Activated T-helper 17 cell treated with anti-CD3 and anti-CD28 coated beads, Interleukin-2, amount 50 U/mL, for 72 hours (primary cell): ENCODE data around the gene RCSD1. TPM values are rescaled to one million over a fixed set of nuclear protein-coding genes. Genes with fewer than 3 reads are reported as not detected.
A peak's percentile ranks its signal among the peaks of the same experiment; 100 is the strongest.

Experiments
- ATAC-seq: fragments of 150-1000 bp; cut with Tn5 transposase; replicated peaks from 2 replicates; pipeline ENCODE4 v1.10.0; 2021; ENCODE audit warnings: mild to moderate bottlenecking, moderate library complexity
- H3K27ac Mint-ChIP-seq: one replicate; pipeline ENCODE4 v1.8.0; 2022; ENCODE audit warnings: mixed read lengths
- H3K27me3 Mint-ChIP-seq: one replicate; pipeline ENCODE4 v1.8.0; 2022; ENCODE audit warnings: mixed read lengths
- H3K36me3 Mint-ChIP-seq: one replicate; pipeline ENCODE4 v1.8.0; 2022; ENCODE audit warnings: low read depth, mild to moderate bottlenecking, mixed read lengths
- H3K4me1 Mint-ChIP-seq: one replicate; pipeline ENCODE4 v1.8.0; 2022; ENCODE audit warnings: mixed read lengths
- H3K4me3 Mint-ChIP-seq: one replicate; pipeline ENCODE4 v1.8.0; 2022; ENCODE audit warnings: mild to moderate bottlenecking, mixed read lengths
- H3K9me3 Mint-ChIP-seq: one replicate; pipeline ENCODE4 v1.8.0; 2022; ENCODE audit warnings: mixed read lengths
- total RNA-seq, 2 donors: library from RNA; stranded (reverse); gene quantifications; one replicate each; pipeline ENCODE4 v1.2.3, GENCODE V29; 2022

The RCSD1 gene, protein sequence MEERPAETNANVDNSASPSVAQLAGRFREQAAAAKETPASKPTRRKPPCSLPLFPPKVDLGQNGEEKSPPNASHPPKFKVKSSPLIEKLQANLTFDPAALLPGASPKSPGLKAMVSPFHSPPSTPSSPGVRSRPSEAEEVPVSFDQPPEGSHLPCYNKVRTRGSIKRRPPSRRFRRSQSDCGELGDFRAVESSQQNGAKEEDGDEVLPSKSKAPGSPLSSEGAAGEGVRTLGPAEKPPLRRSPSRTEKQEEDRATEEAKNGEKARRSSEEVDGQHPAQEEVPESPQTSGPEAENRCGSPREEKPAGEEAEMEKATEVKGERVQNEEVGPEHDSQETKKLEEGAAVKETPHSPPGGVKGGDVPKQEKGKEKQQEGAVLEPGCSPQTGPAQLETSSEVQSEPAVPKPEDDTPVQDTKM
- total RNA-seq, result 10 to 100 TPM; 69.0 to 75.5 TPM

GRCh38 chr1:167629681-167630567, at the start of gene RCSD1:
TSS of gene RCSD1 (plus strand) at chr1:167630232. CDS start at chr1:167630424, 192 bp downstream.
- Mint-ChIP-seq H3K36me3 (peaks cover 63% of the 10 kb centered on the region), H3K27me3 (no peaks in the 10 kb centered on the region), H3K9me3 (peaks cover 6% of the 10 kb centered on the region), H3K27ac (peak within 1 kb of the TSS; percentile 99), H3K4me1 (peaks cover 42% of the 10 kb centered on the region), H3K4me3 (peak within 1 kb of the TSS; percentile 98)
- ATAC-seq, result peak; percentile 33

GRCh38 chr1:167582064-167582463, 48.0 kb upstream of the RCSD1 start:
- no peaks in the 10 kb centered on the region for H3K4me1 Mint-ChIP-seq
- no peak overlapping the region for H3K4me3 Mint-ChIP-seq
- H3K36me3 Mint-ChIP-seq, result no peaks in the 10 kb centered on the region
- H3K9me3 Mint-ChIP-seq, result no peaks in the 10 kb centered on the region
- no peak overlapping the region for H3K27ac Mint-ChIP-seq
- no peak for ATAC-seq
- no peaks in the 10 kb centered on the region for H3K27me3 Mint-ChIP-seq

GRCh38 chr1:167582722-167583121, 47.3 kb upstream of the RCSD1 start:
- no peaks in the 10 kb centered on the region for H3K27me3 Mint-ChIP-seq
- H3K9me3 Mint-ChIP-seq, result no peaks in the 10 kb centered on the region
- no peaks in the 10 kb centered on the region for H3K36me3 Mint-ChIP-seq
- H3K27ac Mint-ChIP-seq, result no peak overlapping the region
- H3K4me1 Mint-ChIP-seq, result no peaks in the 10 kb centered on the region
- ATAC-seq, result no peak
- H3K4me3 Mint-ChIP-seq, result no peak overlapping the region

DNA sequence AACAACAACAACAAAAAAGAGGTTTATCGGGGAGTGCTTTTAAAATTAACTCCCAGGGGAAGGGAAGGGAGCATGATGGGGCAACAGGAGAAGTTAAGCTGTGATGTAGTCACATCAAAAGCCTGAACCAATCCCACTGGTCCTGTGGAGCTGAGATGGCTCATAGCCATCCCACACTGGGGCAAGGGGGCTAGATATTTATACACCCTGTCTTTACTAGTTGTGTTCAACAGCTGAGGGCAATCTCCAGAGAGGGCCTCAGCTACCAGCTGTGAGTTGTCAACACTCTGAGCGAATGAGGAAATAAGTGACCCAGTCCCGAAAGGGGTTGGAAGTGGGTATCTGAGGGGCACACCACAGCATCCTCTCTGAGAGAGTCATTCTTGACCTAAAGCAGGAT, 45.5 kb upstream of the RCSD1 start:
- ATAC-seq, result no peak
- Mint-ChIP-seq H3K9me3 (no peaks in the 10 kb centered on the region), H3K27ac (no peak overlapping the region), H3K36me3 (no peaks in the 10 kb centered on the region), H3K4me3 (no peak overlapping the region), H3K4me1 (no peaks in the 10 kb centered on the region), H3K27me3 (no peaks in the 10 kb centered on the region)

DNA sequence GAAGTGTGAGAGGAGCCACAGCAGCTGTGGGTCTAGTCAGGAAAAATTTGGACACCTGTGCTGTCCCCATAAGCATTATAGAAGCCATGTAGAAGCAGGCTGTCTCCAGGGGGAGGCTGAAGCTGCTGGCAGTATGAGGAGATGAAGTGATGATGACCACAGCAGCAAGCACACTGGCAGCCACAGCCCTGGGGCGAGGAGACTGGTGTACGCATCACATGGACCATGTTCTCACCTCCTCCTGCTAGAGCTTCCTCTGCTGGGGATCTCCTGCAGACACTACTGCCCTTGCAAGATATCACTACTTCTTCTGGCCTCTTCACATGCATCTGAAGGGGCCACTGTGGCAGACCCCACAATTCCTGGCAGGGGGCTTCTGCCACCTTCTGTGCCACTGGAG, 42.7 kb upstream of the RCSD1 start:
- Mint-ChIP-seq H3K4me1 (no peaks in the 10 kb centered on the region), H3K9me3 (no peaks in the 10 kb centered on the region), H3K4me3 (no peak overlapping the region), H3K36me3 (no peaks in the 10 kb centered on the region), H3K27ac (no peak overlapping the region), H3K27me3 (no peaks in the 10 kb centered on the region)
- ATAC-seq, result no peak

DNA sequence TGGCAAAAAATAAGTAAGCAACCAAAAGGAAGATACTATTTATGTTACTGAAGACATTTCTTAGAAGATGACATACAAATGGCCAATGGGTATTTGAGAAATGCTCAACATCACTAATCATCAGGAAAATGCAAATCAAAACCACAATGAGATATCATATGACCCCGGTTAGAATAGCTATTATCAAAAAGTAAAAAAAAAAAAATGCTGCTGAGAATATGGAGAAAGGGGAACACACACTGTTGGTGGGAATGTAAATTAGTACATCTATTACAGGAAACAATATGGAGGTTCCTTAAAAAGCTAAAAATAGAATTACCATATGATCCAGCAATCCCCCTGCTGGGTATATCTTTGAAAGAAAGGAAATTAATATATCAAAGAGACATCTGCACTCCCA, 42.2 kb upstream of the RCSD1 start:
- H3K9me3 Mint-ChIP-seq, result no peaks in the 10 kb centered on the region
- H3K27me3 Mint-ChIP-seq, result no peaks in the 10 kb centered on the region
- H3K36me3 Mint-ChIP-seq, result no peaks in the 10 kb centered on the region
- H3K27ac Mint-ChIP-seq, result no peak overlapping the region
- no peak for ATAC-seq
- H3K4me1 Mint-ChIP-seq, result no peaks in the 10 kb centered on the region
- H3K4me3 Mint-ChIP-seq, result no peak overlapping the region

DNA sequence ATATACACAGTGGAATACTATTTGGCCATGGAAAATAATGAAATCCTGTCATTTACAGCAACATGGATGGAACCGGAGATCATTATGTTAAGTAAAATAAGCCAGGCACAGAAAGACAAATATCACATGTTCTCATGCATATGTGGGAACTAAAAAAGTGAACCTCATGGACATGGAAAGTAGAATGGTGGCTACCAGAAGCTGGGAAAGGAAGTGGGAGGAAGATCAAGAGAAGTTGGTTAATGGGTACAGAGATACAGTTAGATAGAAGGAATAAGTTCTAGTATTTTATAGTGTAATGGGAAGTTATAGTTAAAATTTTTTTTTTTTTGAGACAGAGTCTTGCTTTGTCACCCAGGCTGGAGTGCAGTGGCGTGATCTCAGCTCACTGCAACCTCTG, 41.7 kb upstream of the RCSD1 start:
- no peak for ATAC-seq
- Mint-ChIP-seq H3K9me3 (no peaks in the 10 kb centered on the region), H3K4me3 (no peak overlapping the region), H3K4me1 (no peaks in the 10 kb centered on the region), H3K27me3 (no peaks in the 10 kb centered on the region), H3K27ac (no peak overlapping the region), H3K36me3 (no peaks in the 10 kb centered on the region)

DNA sequence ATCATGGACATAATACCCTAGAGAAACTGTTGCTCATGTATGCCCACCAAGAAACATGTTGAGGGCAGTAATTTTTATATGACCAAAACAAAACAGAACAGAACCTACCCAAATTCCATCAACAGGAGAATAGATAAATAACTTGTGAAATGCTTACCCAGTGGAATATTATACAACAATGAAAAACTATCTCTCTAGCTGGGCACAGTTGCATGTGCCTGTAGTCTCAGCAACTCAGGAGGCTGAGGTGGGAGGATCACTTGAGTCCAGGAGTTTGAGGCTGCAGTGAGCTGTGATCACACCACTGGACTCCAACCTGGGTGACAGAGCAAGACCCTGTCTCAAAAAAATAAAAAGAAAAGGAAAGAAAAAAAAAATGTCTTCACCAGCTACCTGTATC, 37.6 kb upstream of the RCSD1 start:
- H3K27me3 Mint-ChIP-seq, result no peaks in the 10 kb centered on the region
- no peak for ATAC-seq
- no peak overlapping the region for H3K27ac Mint-ChIP-seq
- H3K36me3 Mint-ChIP-seq, result no peaks in the 10 kb centered on the region
- H3K9me3 Mint-ChIP-seq, result no peaks in the 10 kb centered on the region
- H3K4me3 Mint-ChIP-seq, result no peak overlapping the region
- H3K4me1 Mint-ChIP-seq, result no peaks in the 10 kb centered on the region

DNA sequence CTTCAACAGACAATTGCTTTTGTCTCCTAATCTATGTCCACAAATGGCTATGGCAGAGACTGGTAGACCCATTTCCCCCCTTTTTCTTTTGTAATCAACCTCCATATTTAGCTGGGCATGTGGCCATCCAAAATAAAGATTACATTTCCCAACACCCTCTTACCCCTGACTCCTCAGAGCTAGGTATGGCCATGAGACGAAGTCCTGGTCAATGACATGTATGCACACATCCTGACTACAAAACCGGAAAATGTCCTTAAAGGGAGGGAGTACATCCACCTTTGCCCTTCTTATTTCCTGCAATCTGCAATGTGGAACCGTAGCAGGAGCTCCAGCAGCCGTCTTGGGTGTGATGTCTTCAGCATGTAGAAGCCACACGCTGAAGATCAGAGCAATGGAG, 36.2 kb upstream of the RCSD1 start:
- Mint-ChIP-seq H3K4me3 (no peak overlapping the region), H3K36me3 (no peaks in the 10 kb centered on the region), H3K9me3 (no peaks in the 10 kb centered on the region), H3K4me1 (no peaks in the 10 kb centered on the region), H3K27ac (no peak overlapping the region), H3K27me3 (no peaks in the 10 kb centered on the region)
- no peak for ATAC-seq

GRCh38 chr1:167594822-167595221, 35.2 kb upstream of the RCSD1 start:
- ATAC-seq, result no peak
- no peak overlapping the region for H3K27ac Mint-ChIP-seq
- H3K36me3 Mint-ChIP-seq, result no peaks in the 10 kb centered on the region
- no peaks in the 10 kb centered on the region for H3K27me3 Mint-ChIP-seq
- no peak overlapping the region for H3K4me3 Mint-ChIP-seq
- peaks cover 2% of the 10 kb centered on the region for H3K4me1 Mint-ChIP-seq
- no peaks in the 10 kb centered on the region for H3K9me3 Mint-ChIP-seq

GRCh38 chr1:167599957-167600581, 30.0 kb upstream of the RCSD1 start:
- Mint-ChIP-seq H3K4me1 (peaks cover 31% of the 10 kb centered on the region), H3K36me3 (no peaks in the 10 kb centered on the region), H3K4me3 (peak overlapping the region; percentile 72), H3K27me3 (no peaks in the 10 kb centered on the region), H3K9me3 (no peaks in the 10 kb centered on the region), H3K27ac (peak overlapping the region; percentile 85)
- peak; percentile 84 for ATAC-seq

GRCh38 chr1:167601442-167602383, 28.3 kb upstream of the RCSD1 start:
- no peaks in the 10 kb centered on the region for H3K36me3 Mint-ChIP-seq
- H3K27me3 Mint-ChIP-seq, result no peaks in the 10 kb centered on the region
- H3K27ac Mint-ChIP-seq, result peak overlapping the region; percentile 85
- peak overlapping the region; percentile 72 for H3K4me3 Mint-ChIP-seq
- ATAC-seq, result peak; percentile 23
- H3K4me1 Mint-ChIP-seq, result peaks cover 31% of the 10 kb centered on the region
- H3K9me3 Mint-ChIP-seq, result peaks cover under 1% of the 10 kb centered on the region

GRCh38 chr1:167602840-167603239, 27.2 kb upstream of the RCSD1 start:
- Mint-ChIP-seq H3K27ac (peak overlapping the region; percentile 75), H3K9me3 (peaks cover 8% of the 10 kb centered on the region), H3K4me3 (peak overlapping the region; percentile 72), H3K4me1 (peaks cover 31% of the 10 kb centered on the region), H3K27me3 (no peaks in the 10 kb centered on the region), H3K36me3 (no peaks in the 10 kb centered on the region)
- ATAC-seq, result no peak

DNA sequence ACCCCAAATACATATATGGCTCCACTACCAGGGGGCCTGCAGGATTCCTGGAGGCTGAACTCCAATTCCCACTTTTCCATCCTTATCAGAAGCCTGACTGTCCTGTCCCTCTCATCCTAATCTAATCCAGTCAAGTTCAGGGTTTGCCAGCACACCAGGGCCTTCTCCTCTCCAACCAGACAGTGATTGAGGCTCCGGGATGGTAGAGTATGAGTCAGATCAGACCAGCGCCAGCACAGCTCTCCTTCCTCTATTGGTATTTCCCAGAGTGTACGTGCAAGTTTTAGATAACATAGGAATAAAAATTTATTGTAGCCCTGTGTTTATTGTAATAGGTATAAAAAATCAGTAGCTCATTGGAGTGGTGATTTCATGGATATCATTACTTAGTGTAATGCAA, 24.5 kb upstream of the RCSD1 start:
- peaks cover 21% of the 10 kb centered on the region for H3K4me1 Mint-ChIP-seq
- no peak overlapping the region for H3K4me3 Mint-ChIP-seq

More for the DNA sequence above, 24.5 kb upstream of the RCSD1 start:
- ATAC-seq, result no peak
- H3K9me3 Mint-ChIP-seq, result peaks cover 14% of the 10 kb centered on the region
- no peaks in the 10 kb centered on the region for H3K27me3 Mint-ChIP-seq
- no peak overlapping the region for H3K27ac Mint-ChIP-seq
- no peaks in the 10 kb centered on the region for H3K36me3 Mint-ChIP-seq
